ENCODE measurements around the gene SBK1. TPM values are rescaled to one million over a fixed set of nuclear protein-coding genes. Genes with fewer than 3 reads are reported as not detected.

The SBK1 gene
- total RNA-seq, 1 donor from 2014 or later = 22.9 TPM

DNA sequence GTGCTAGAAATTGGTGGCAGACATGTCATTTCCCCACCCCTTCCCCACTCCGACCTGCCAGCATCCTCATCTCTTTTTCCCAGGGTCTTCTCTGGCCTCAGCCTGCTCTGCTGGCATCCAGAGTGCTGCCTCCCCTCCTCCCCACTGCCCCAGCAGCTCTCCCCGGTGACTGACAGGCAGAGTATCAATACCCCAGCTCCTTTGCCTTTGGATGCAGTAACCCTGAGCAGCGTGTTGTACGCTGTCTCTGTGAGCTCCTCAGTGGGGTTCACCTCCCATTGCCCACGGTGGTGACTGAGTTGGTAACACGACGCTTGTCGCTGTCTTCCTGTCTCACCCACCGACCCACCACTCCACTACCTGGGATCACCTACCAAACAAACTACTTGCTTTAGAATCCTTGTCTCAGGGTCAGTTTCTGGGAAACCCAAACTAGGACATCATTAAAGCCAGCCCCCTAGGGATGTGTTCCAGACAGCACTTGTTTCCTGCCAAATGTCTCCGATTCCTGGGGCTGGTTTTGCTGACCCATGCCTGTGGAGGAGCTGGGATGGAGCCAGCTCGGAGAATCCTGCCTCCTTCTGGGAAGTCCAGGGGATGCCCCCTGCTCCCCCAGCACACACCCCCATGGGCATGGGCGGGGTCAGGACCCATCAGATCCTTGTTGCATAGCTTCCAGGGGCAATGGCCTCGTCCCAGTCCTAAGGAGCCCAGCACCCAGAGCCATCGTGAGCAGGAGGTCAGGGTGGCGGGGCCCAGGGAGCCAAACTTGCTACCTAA lies 8.3 kb upstream of the SBK1 start:
- Mint-ChIP-seq H3K4me3 (ENCODE audit: unreplicated experiment) (peak overlapping the region; percentile 21), H3K27me3 (ENCODE audit: unreplicated experiment) (peaks cover 4% of the 10 kb centered on the region), H3K36me3 (ENCODE audit: low read depth, unreplicated experiment) (no peaks in the 10 kb centered on the region), H3K9me3 (ENCODE audit: unreplicated experiment) (no peaks in the 10 kb centered on the region), H3K27ac (ENCODE audit: unreplicated experiment) (no peak overlapping the region), H3K4me1 (ENCODE audit: unreplicated experiment) (peaks cover 3% of the 10 kb centered on the region)
- TF ChIP-seq, protein P1, sequence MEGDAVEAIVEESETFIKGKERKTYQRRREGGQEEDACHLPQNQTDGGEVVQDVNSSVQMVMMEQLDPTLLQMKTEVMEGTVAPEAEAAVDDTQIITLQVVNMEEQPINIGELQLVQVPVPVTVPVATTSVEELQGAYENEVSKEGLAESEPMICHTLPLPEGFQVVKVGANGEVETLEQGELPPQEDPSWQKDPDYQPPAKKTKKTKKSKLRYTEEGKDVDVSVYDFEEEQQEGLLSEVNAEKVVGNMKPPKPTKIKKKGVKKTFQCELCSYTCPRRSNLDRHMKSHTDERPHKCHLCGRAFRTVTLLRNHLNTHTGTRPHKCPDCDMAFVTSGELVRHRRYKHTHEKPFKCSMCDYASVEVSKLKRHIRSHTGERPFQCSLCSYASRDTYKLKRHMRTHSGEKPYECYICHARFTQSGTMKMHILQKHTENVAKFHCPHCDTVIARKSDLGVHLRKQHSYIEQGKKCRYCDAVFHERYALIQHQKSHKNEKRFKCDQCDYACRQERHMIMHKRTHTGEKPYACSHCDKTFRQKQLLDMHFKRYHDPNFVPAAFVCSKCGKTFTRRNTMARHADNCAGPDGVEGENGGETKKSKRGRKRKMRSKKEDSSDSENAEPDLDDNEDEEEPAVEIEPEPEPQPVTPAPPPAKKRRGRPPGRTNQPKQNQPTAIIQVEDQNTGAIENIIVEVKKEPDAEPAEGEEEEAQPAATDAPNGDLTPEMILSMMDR (IDR thresholded peaks at IDR 0.05; ENCODE audit: unreplicated experiment) = no peak
- no peak for DNase-seq (ENCODE audit: low spot score)

DNA sequence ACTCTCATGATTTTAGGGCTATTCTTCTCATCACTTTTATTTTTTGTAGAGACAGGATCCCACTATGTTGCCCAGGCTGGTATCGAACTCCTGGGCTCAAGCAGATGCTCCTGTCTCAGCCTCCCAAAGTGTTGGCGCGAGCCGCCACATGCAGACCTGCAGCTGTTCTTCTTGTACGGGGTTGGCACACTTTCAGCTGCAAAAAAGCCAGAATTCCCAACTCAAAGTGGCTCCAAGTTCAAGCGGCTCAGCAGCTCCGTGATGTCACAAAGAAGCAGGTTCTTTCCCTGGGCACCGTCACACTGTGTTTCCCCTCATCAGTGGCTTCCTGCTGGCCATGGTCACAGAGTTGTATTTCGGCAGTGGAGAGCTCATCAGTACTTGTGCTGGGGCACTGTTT lies 6.7 kb upstream of the SBK1 start:
- Mint-ChIP-seq H3K27me3 (ENCODE audit: unreplicated experiment) (peaks cover 6% of the 10 kb centered on the region), H3K36me3 (ENCODE audit: low read depth, unreplicated experiment) (no peaks in the 10 kb centered on the region), H3K4me1 (ENCODE audit: unreplicated experiment) (peaks cover 5% of the 10 kb centered on the region), H3K27ac (ENCODE audit: unreplicated experiment) (no peak overlapping the region), H3K4me3 (ENCODE audit: unreplicated experiment) (no peak overlapping the region), H3K9me3 (ENCODE audit: unreplicated experiment) (no peaks in the 10 kb centered on the region)
- TF ChIP-seq, protein P1 (IDR thresholded peaks at IDR 0.05; ENCODE audit: unreplicated experiment) = no peak
- no peak for DNase-seq (ENCODE audit: low spot score)

DNA sequence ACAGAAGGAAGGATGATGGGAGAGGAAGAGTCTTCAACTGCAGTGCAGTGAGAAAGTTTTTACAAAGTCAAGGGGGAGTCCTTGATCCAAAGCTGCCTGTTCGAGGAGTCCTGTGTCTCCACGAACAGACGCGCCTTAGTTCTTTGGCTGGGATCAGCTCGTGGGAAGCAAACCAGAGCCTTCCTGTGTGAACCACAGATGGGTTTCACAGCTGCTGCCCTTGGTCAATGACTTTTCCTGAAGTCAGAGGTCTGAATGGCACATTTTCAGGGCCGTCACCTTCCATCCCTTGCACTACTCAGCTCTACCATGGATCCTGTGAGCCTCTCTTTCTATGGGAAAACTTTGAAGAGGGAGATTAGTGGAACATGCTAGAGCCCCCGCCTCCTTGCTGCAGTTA lies 4.2 kb upstream of the SBK1 start:
- TF ChIP-seq, protein P1 (IDR thresholded peaks at IDR 0.05; ENCODE audit: unreplicated experiment) = no peak
- Mint-ChIP-seq H3K27ac (ENCODE audit: unreplicated experiment) (peak overlapping the region; percentile 32), H3K4me1 (ENCODE audit: unreplicated experiment) (peaks cover 14% of the 10 kb centered on the region), H3K9me3 (ENCODE audit: unreplicated experiment) (no peaks in the 10 kb centered on the region), H3K36me3 (ENCODE audit: low read depth, unreplicated experiment) (no peaks in the 10 kb centered on the region), H3K27me3 (ENCODE audit: unreplicated experiment) (peaks cover 4% of the 10 kb centered on the region), H3K4me3 (ENCODE audit: unreplicated experiment) (no peak overlapping the region)
- no peak for DNase-seq (ENCODE audit: low spot score)

DNA sequence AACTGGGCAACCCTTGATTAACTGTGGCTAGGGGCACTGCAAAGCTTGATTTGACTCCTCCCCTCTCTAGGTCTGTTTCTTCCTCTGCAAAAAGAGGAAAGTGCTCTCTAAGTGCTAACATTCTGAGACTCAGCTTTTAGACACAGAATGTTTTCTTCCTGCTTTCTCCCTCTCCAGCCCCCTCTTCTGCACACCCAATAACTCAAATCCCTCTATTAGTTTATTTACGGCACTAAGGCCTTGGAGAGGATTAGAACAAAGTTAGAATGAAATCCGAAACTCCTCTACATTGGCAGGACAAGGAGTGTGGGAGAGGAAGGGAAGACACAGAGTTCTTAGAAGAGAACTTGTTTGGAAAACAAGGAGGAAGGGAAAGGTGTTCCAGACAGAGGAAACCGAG lies 3.3 kb upstream of the SBK1 start:
- Mint-ChIP-seq H3K27me3 (ENCODE audit: unreplicated experiment) (peaks cover 7% of the 10 kb centered on the region), H3K27ac (ENCODE audit: unreplicated experiment) (no peak overlapping the region), H3K4me3 (ENCODE audit: unreplicated experiment) (no peak overlapping the region), H3K36me3 (ENCODE audit: low read depth, unreplicated experiment) (no peaks in the 10 kb centered on the region), H3K4me1 (ENCODE audit: unreplicated experiment) (peaks cover 12% of the 10 kb centered on the region), H3K9me3 (ENCODE audit: unreplicated experiment) (no peaks in the 10 kb centered on the region)
- no peak for DNase-seq (ENCODE audit: low spot score)
- TF ChIP-seq, protein P1 (IDR thresholded peaks at IDR 0.05; ENCODE audit: unreplicated experiment) = no peak

Measured in endothelial cell (in vitro differentiated cells).